A673 (cell line): ENCODE measurements around the gene GALNT18. TPM values are rescaled to one million over a fixed set of nuclear protein-coding genes. Genes with fewer than 3 reads are reported as not detected.

Experiments used
- BruUV-seq: library from RNA; stranded (reverse); fragments of 400-500 nt; replicated peaks from 2 replicates; lab custom pipeline; 2021; lab: Mats Ljungman, UMichigan
- CTCF ChIA-PET: fragments of 300-600 bp; sonication (Branson Sonifier 250); formaldehyde crosslinking; loops from one replicate; lab custom pipeline; 2022; ENCODE audit warnings: antibody characterized with exemption; lab: Charles Lee
- POLR2A ChIA-PET: fragments of 300-600 bp; sonication (Branson Sonifier 250); formaldehyde crosslinking; loops from one replicate; lab custom pipeline; 2022; ENCODE audit warnings: antibody characterized with exemption; ENCODE audit not compliant: low non-redundant PET; lab: Charles Lee
- DNase-seq: peaks from one replicate; pipeline ENCODE4 v3.0.0-alpha.2; 2015; ENCODE audit warnings: low spot score
- H3K27ac ChIP-seq: fragments of 200-600 bp; sonication (generic); 2 replicates; pipeline ENCODE4 v1.5.1; 2016; ENCODE audit warnings: mixed run types, low read depth, mild to moderate bottlenecking, mixed read lengths, antibody characterized with exemption, low read length; ENCODE audit not compliant: poor library complexity, severe bottlenecking
- H3K27me3 ChIP-seq: fragments of 200-600 bp; sonication (generic); replicated peaks from 2 replicates; pipeline ENCODE4 v1.6.1; 2017; ENCODE audit warnings: mixed run types, low read depth, mild to moderate bottlenecking, mixed read lengths, antibody characterized with exemption, low read length; ENCODE audit not compliant: insufficient read depth, poor library complexity
- H3K36me3 ChIP-seq: fragments of 200-600 bp; sonication (generic); 2 replicates; pipeline ENCODE4 v1.6.1; 2016; ENCODE audit warnings: mixed run types, mild to moderate bottlenecking, mixed read lengths, antibody characterized with exemption, low read length; ENCODE audit not compliant: insufficient read depth, poor library complexity, severe bottlenecking
- H3K4me1 ChIP-seq: fragments of 200-600 bp; sonication (generic); 2 replicates; pipeline ENCODE4 v1.6.1; 2017; ENCODE audit warnings: mixed run types, mild to moderate bottlenecking, mixed read lengths, antibody characterized with exemption, low read length; ENCODE audit not compliant: insufficient read depth, poor library complexity, severe bottlenecking
- H3K4me3 ChIP-seq: fragments of 200-600 bp; sonication (generic); 2 replicates; pipeline ENCODE4 v1.5.1; 2016; ENCODE audit warnings: low read depth, mixed run types, mild to moderate bottlenecking, mixed read lengths, low read length; ENCODE audit not compliant: poor library complexity, severe bottlenecking
- H3K9me3 ChIP-seq: fragments of 200-600 bp; sonication (generic); 2 replicates; pipeline ENCODE4 v1.6.1; 2016; ENCODE audit warnings: mixed run types, low read depth, mild to moderate bottlenecking, mixed read lengths, antibody characterized with exemption, low read length; ENCODE audit not compliant: poor library complexity, severe bottlenecking
- EZH2 ChIP-seq: fragments of 200-600 bp; sonication (generic); IDR thresholded peaks from 2 replicates; pipeline ENCODE4 v1.6.1; 2017; ENCODE audit warnings: borderline replicate concordance, low read depth, mild to moderate bottlenecking, mixed read lengths, antibody characterized with exemption, low read length; ENCODE audit not compliant: poor library complexity, severe bottlenecking
- intact Hi-C: fragments of 100-400 bp; cut with micrococcal nuclease; formaldehyde crosslinking; loops from one replicate; pipeline ENCODE4 v1.10.0; 2022; ENCODE audit not compliant: unreplicated experiment
- total RNA-seq: library from RNA; stranded (reverse); gene quantifications from 2 replicates; pipeline ENCODE4 v1.2.3, GENCODE V29; 2021
- TF ChIP-seq, protein P1 (sequence below): fragments of 300-800, 200-600 bp; sonication (generic); conservative IDR thresholded peaks from 2 replicates; pipeline ENCODE4 v1.5.1; 2017; ENCODE audit warnings: low read depth, mild to moderate bottlenecking, antibody characterized with exemption, low read length, moderate library complexity, mixed read lengths

GALNT18 gene
- total RNA-seq, 1 experiment from 2014 or later, result 0.37 TPM

DNA sequence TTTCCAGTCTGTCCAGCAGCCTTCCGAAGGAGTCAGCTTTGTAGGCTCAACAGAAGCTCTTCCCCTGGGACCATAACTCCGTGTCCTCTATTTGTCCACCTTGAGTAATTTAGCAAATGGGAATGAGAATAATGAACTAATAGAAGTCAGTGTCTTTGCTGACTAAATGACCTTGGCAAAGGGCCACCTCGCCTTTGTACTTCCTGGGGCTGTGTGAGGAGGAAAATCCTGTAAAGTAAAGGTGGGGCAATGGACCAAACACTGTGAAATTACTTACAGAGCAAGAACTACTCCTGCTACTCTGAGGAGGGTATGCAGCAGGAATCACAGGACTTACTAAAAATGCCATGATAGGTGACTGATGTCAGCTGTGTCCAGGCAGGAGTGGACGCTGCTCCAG lies 232.6 kb downstream of the GALNT18 start:
- POLR2A ChIA-PET, result no interaction called here
- TF ChIP-seq EZH2, result no peak
- TF ChIP-seq, protein P1, sequence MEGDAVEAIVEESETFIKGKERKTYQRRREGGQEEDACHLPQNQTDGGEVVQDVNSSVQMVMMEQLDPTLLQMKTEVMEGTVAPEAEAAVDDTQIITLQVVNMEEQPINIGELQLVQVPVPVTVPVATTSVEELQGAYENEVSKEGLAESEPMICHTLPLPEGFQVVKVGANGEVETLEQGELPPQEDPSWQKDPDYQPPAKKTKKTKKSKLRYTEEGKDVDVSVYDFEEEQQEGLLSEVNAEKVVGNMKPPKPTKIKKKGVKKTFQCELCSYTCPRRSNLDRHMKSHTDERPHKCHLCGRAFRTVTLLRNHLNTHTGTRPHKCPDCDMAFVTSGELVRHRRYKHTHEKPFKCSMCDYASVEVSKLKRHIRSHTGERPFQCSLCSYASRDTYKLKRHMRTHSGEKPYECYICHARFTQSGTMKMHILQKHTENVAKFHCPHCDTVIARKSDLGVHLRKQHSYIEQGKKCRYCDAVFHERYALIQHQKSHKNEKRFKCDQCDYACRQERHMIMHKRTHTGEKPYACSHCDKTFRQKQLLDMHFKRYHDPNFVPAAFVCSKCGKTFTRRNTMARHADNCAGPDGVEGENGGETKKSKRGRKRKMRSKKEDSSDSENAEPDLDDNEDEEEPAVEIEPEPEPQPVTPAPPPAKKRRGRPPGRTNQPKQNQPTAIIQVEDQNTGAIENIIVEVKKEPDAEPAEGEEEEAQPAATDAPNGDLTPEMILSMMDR, result no peak
- intact Hi-C loops, result no loop called here
- DNase-seq, result no peak
- Histone ChIP-seq H3K27ac (no peak overlapping the region), H3K4me1 (no peaks in the 10 kb centered on the region), H3K9me3 (no peaks in the 10 kb centered on the region), H3K27me3 (no peaks in the 10 kb centered on the region), H3K36me3 (no peaks in the 10 kb centered on the region), H3K4me3 (no peak overlapping the region)
- BruUV-seq, result no TSS peak
- CTCF ChIA-PET, result no interaction called here

DNA sequence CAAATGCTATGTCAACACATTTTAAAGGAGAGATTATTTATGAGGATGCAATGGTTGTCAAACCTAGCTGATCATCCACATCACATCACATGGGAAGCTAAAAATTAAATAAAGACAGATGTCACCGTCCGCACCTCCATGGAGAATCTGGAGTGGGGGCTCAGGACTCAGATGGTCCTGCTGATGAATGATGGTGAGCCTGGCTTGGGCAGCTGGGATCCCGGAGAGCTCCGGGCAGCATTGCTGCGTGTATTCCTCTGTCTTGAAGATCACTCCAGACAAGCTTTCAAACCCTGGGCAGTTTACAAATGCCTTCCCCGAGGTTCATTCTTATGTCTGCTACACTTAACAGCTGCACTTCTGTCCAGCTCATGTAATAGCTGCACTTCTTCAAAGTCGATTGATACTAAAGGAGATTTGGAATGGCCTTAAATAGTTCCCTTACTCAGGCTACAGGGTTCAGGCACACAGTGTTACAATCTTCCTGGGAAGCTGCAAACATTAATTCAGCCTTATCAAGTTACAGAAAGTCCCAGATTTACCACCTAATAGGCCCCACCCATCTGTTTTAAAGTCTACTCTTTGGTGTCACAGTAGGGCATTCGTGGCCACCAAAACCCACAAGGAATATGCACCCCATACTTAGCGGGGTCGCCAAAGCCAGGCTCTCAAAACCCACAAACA lies 234.0 kb downstream of the GALNT18 start:
- intact Hi-C loops, result no loop called here
- Histone ChIP-seq H3K27me3 (no peaks in the 10 kb centered on the region), H3K9me3 (no peaks in the 10 kb centered on the region), H3K4me3 (no peak overlapping the region), H3K27ac (no peak overlapping the region), H3K36me3 (no peaks in the 10 kb centered on the region), H3K4me1 (no peaks in the 10 kb centered on the region)
- BruUV-seq, result no TSS peak
- TF ChIP-seq, protein P1, result no peak
- no peak for TF ChIP-seq EZH2
- DNase-seq, result no peak
- ChIA-PET CTCF (no interaction called here), POLR2A (no interaction called here)

DNA sequence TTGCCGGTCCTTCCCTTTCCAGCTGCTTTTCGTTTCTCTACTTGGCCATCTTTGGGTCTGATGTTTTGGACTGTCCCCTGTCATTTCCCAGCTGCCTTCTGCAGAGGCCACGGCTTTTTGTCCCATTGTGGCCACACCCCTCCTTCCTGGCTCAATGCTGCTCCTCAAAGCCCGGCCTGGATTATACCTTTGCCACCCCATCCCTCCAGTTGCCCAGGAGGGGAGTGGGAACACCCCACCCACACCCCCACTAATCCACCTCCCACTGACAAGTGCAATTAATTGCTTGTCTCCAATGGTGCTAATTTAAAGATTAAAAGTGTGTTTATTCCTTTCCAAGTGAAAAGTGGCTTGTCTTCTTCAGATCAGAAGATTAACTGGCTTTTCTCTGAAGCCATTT lies 234.6 kb downstream of the GALNT18 start:
- no peak for DNase-seq
- H3K27me3 ChIP-seq, result no peaks in the 10 kb centered on the region
- no peaks in the 10 kb centered on the region for H3K4me1 ChIP-seq
- intact Hi-C loops, result no loop called here
- no peak overlapping the region for H3K4me3 ChIP-seq
- no peaks in the 10 kb centered on the region for H3K9me3 ChIP-seq
- H3K36me3 ChIP-seq, result no peaks in the 10 kb centered on the region
- no peak overlapping the region for H3K27ac ChIP-seq
- no peak for TF ChIP-seq EZH2
- TF ChIP-seq, protein P1, result no peak
- POLR2A ChIA-PET, result no interaction called here
- CTCF ChIA-PET, result no interaction called here
- BruUV-seq, result no TSS peak
